Measurements from ENCODE around the gene CAMK1D. TPM values are rescaled to one million over a fixed set of nuclear protein-coding genes. Genes with fewer than 3 reads are reported as not detected.

CAMK1D gene
- total and polyA plus RNA-seq, 2 of the 8 experiments (the other 6 are each of a cell fraction or from before 2014, with no cell fraction given): 3.5 to 10.6 TPM

- H3K18ac ChIP-seq (ENCODE audit: extremely low read depth, low read length): no peak overlapping the region
- no peak overlapping the region for H3K4ac ChIP-seq (replicated peaks; ENCODE audit: insufficient read length, low read depth, low read length)
- no peak overlapping the region for H2AK5ac ChIP-seq (ENCODE audit: low read depth, low read length)
- no peak overlapping the region for H4K8ac ChIP-seq (ENCODE audit: extremely low read depth, insufficient read depth, low read length)
- no peaks in the 10 kb centered on the region for H3K36me3 ChIP-seq (ENCODE audit: control insufficient read depth in 2 of 4, insufficient read depth in 4 of 4, low read length in 3 of 4)
- no peaks in the 10 kb centered on the region for H3K9me3 ChIP-seq (ENCODE audit: insufficient read depth in 2 of 2, low read depth in 1 of 2, low read length in 1 of 2)
- DNase-seq (ENCODE audit: low read depth in 1 of 2, low spot score in 2 of 2): no peak
- H2BK20ac ChIP-seq (ENCODE audit: low read length): no peak overlapping the region
- no peak overlapping the region for H3K56ac ChIP-seq (replicated peaks; ENCODE audit: insufficient read length, low read depth, low read length)
- H3K79me1 ChIP-seq (ENCODE audit: low read depth, low read length): no peaks in the 10 kb centered on the region
- 89% methylated on average over 10 of the region's 10 CpGs; no CpG with 5 or more reads in 1 of the 2 experiments for WGBS, 2 experiments (ENCODE audit: extremely low coverage in 1 of 2, insufficient coverage in 1 of 2, insufficient read length in 1 of 2, insufficient replicate concordance in 2 of 2, low coverage in 1 of 2, low lambda C conversion rate in 2 of 2, missing lambda C conversion rate in 1 of 2)
- H3K4me3 ChIP-seq (ENCODE audit: extremely low read depth in 1 of 4, insufficient read depth in 2 of 4, low read depth in 3 of 4, low read length in 4 of 4): no peak overlapping the region
- H2BK15ac ChIP-seq (ENCODE audit: low read length): no peak overlapping the region
- H2BK5ac ChIP-seq (ENCODE audit: low read depth, low read length): no peak overlapping the region
- no peaks in the 10 kb centered on the region for H3K23me2 ChIP-seq (ENCODE audit: low read depth, low read length)
- H2BK12ac ChIP-seq (ENCODE audit: low read depth, low read length): no peak overlapping the region
- no peaks in the 10 kb centered on the region for H3K79me2 ChIP-seq (ENCODE audit: control insufficient read depth in 1 of 2, insufficient read depth in 2 of 2, low read length in 2 of 2)
- no peak overlapping the region for H3K9ac ChIP-seq (replicated peaks in 1 of 4; ENCODE audit: extremely low read depth in 1 of 4, low read depth in 3 of 4, low read length in 3 of 4)
- no peak overlapping the region for H4K91ac ChIP-seq (replicated peaks; ENCODE audit: insufficient read length, low read length)
- H3K27ac ChIP-seq (ENCODE audit: low read depth, low read length): no peak overlapping the region
- ChIA-PET POLR2A (ENCODE audit: partially characterized antibody) (interaction anchor here (1.0 kb wide), 1 partner anchor 15 kb away, joined by 3 read pairs; no protein-coding TSS in a partner anchor), CTCF (ENCODE audit: partially characterized antibody) (interaction anchor here (0.6 to 6.0 kb wide), 14 partner anchors 10 to 518 kb away, joined by 3 to 29 read pairs (median 4); no protein-coding TSS in a partner anchor)
- H2AFZ ChIP-seq (ENCODE audit: low read length): no peak overlapping the region
- no peak overlapping the region for H3K14ac ChIP-seq (ENCODE audit: insufficient read length)
- no peaks in the 10 kb centered on the region for H4K20me1 ChIP-seq (replicated peaks in 1 of 2; ENCODE audit: control insufficient read depth in 1 of 2, insufficient read depth in 2 of 2, low read length in 2 of 2)
- H4K5ac ChIP-seq (ENCODE audit: insufficient read length, low read depth, low read length): no peak overlapping the region
- no peak overlapping the region for H3K4me2 ChIP-seq (ENCODE audit: insufficient read depth in 1 of 2, low read depth in 2 of 2, low read length in 2 of 2)
- no peaks in the 10 kb centered on the region for H3K27me3 ChIP-seq (replicated peaks in 1 of 4; ENCODE audit: control insufficient read depth in 3 of 4, extremely low read depth in 1 of 4, insufficient read depth in 3 of 4, low read length in 3 of 4)
- H2BK120ac ChIP-seq (replicated peaks; ENCODE audit: low read depth, low read length): no peak overlapping the region
- TF ChIP-seq MAX (IDR thresholded peaks at IDR 0.05) (no peak), BRCA1 (IDR thresholded peaks at IDR 0.05; ENCODE audit: low read depth, low read length) (no peak), JUN (IDR thresholded peaks at IDR 0.05; ENCODE audit: low read depth, low read length) (no peak), CTCF (IDR thresholded peaks at IDR 0.05; ENCODE audit: control extremely low read depth in 1 of 3, insufficient read depth in 1 of 3, low read depth in 1 of 3, low read length in 3 of 3) (no peak), USF2 (IDR thresholded peaks at IDR 0.05; ENCODE audit: low read length) (no peak), NRF1 (IDR thresholded peaks at IDR 0.05; ENCODE audit: low read depth, low read length) (no peak)
- no peak overlapping the region for H3K23ac ChIP-seq (ENCODE audit: insufficient read length)
- no peaks in the 10 kb centered on the region for H3K4me1 ChIP-seq (replicated peaks in 1 of 4; ENCODE audit: control insufficient read depth in 3 of 4, insufficient read depth in 4 of 4, low read length in 3 of 4)
- FAIRE-seq: no peak
Measured at GRCh38 chr10:12807096-12807755, 457.9 kb downstream of the CAMK1D start.

All from H1 (cell line).